Fibroblast of villous mesenchyme (primary cell): ENCODE measurements around the gene PCDHGA1. TPM values are rescaled to one million over a fixed set of nuclear protein-coding genes. Genes with fewer than 3 reads are reported as not detected.

Source experiments
- DNase-seq: peaks from one replicate; pipeline ENCODE4 v3.0.0-alpha.2; 2010; ENCODE audit warnings: low read depth
- H3K4me3 ChIP-seq: 2 replicates; pipeline ENCODE4 v1.5.1; 2011; ENCODE audit warnings: low read depth, mild to moderate bottlenecking, low read length
- total RNA-seq: library from RNA; depleted of rRNA; stranded (reverse); fragments of >200 nt; gene quantifications from 2 replicates; pipeline ENCODE4 v1.2.3, GENCODE V29; 2012
- TF ChIP-seq, protein P1 (sequence below): IDR thresholded peaks from 2 replicates; pipeline ENCODE4 v1.5.1; 2012; ENCODE audit warnings: low read depth, mild to moderate bottlenecking, low read length; ENCODE audit not compliant: insufficient read depth

PCDHGA1 gene
- total RNA-seq, 1 donor = 0.86 TPM

DNA sequence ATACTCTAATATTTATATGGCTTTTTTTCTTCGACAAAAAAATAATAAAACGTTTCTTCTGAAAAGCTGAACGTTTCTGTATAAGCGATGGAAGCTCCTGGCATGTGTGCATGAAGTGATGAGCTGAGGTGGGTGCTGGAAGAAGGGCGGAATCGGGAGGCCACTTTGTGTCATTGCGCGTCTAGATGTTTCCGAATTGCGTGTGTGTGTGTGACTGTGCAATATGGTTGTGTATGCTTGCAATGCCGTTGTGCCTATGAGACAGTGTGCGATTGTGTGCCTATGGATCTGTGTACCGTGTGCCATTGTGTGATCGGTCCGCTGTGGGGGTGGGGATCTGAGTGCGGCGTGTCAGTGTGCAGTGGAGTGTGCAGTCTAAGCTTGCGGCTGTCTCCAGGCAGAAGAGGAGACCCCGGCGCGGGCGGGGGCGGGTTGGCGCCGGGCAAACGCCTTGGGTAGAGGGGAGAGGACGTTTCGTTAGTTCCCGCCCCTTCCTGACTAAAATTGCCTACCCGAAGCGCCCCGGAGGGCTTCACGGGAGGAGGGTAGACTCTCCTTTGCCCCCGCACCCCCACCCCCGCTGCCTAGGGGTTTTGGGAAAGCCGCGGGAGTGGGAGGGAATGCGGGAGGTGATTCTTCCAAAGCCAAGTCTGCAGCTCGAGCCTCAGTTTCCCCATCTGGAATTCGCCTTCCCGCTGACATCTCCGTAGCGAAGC, 182.8 kb downstream of the PCDHGA1 start:
- H3K4me3 ChIP-seq = peak overlapping the region; percentile 60
- peak; percentile 66 for DNase-seq
- TF ChIP-seq, protein P1, sequence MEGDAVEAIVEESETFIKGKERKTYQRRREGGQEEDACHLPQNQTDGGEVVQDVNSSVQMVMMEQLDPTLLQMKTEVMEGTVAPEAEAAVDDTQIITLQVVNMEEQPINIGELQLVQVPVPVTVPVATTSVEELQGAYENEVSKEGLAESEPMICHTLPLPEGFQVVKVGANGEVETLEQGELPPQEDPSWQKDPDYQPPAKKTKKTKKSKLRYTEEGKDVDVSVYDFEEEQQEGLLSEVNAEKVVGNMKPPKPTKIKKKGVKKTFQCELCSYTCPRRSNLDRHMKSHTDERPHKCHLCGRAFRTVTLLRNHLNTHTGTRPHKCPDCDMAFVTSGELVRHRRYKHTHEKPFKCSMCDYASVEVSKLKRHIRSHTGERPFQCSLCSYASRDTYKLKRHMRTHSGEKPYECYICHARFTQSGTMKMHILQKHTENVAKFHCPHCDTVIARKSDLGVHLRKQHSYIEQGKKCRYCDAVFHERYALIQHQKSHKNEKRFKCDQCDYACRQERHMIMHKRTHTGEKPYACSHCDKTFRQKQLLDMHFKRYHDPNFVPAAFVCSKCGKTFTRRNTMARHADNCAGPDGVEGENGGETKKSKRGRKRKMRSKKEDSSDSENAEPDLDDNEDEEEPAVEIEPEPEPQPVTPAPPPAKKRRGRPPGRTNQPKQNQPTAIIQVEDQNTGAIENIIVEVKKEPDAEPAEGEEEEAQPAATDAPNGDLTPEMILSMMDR = no peak

DNA sequence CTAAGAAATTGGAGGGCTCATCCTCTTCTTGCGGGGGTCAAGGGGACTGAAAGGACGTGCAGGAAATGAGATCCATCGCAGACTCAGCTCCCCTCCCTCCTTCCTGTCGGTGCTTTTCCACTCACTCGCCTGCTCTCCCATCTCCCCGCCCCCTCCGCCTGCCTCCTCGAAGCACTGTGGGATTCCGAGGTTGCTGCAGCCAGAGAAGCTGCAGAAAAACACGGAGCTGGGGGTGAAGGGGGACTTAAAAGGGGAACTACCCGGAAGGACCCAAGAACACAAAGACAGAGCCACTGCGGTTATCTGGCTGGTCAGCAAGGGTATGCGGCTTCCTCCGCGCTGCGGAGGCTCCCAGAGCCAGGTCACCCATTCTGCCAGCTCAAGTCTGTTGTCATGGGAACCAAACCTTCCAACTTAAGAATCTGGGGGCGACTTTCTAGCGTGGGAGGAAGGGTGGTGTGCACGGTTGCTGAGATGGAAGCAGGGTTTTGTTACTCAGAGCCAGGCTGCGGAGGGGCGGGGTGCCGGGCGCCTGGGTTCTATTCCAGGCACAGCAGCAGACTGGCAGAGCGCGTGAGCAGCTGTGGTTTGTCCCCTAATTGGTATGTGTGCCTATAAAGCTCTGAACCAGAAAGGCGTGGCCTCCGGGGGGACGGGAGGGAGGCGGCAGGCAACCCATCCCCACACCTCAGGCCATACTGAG, 183.5 kb downstream of the PCDHGA1 start:
- peak; percentile 96 for DNase-seq
- TF ChIP-seq, protein P1 = no peak
- H3K4me3 ChIP-seq = peak overlapping the region; percentile 60

DNA sequence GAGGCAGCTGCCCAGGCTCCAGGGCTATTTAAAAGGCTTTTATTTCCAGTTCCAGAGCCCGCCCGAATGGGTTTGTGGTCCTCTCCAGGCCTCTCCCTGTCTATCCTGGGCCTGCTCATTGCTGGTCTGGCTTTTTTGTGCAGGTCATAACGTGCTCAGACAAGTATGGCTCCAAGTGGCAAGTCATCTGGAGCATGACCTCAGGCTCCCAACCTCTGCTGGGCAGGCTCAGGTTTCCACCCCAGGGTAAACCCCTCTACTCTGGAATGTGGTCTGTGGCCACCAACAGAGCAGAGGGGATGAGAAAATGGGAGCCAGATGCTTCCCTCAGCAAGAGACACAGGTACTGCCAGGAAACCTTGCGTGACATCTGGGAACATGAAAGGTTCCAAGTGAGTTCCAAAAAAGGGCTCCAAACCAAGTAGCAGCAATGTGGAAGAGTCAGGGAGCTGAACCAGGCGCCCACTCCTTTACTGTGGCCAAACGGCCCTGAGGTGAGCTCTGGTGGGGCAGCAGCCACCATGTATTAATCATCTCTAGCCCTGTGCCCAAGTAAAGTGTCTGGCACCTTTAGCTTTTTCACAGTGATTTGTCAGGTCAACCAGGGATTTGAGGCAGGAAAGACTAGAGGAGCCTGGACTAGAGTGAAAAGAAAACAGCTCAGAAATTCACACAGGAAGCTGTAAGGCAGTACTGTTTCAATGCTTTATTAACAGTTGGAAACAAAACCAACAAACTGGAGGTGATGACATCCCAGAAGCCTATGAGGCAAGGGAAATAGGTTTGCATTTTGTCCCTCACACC, 184.2 kb downstream of the PCDHGA1 start:
- peak overlapping the region; percentile 60 for H3K4me3 ChIP-seq
- TF ChIP-seq, protein P1 = no peak
- peak; percentile 54 for DNase-seq

DNA sequence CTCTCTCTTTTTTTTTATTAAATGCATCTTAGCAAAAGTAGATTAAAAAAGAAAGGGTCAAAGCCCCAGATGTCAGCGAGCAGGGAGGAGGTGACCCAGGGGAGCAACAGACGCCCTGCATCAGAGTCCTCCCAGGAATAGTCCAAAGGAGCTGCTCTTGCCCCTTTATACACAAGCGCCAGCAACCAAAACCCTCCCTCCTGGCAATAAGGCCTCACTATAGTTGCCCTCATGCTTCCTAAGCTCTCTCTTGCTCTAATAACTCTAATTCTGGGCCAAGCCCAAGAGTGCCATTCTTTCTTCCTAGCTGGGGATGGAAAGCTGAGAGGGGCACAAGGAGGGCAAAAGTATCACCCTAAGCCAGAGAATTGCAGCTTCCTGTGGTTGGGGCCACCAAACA, 184.8 kb downstream of the PCDHGA1 start:
- H3K4me3 ChIP-seq = no peak overlapping the region
- no peak for DNase-seq
- TF ChIP-seq, protein P1 = no peak

DNA sequence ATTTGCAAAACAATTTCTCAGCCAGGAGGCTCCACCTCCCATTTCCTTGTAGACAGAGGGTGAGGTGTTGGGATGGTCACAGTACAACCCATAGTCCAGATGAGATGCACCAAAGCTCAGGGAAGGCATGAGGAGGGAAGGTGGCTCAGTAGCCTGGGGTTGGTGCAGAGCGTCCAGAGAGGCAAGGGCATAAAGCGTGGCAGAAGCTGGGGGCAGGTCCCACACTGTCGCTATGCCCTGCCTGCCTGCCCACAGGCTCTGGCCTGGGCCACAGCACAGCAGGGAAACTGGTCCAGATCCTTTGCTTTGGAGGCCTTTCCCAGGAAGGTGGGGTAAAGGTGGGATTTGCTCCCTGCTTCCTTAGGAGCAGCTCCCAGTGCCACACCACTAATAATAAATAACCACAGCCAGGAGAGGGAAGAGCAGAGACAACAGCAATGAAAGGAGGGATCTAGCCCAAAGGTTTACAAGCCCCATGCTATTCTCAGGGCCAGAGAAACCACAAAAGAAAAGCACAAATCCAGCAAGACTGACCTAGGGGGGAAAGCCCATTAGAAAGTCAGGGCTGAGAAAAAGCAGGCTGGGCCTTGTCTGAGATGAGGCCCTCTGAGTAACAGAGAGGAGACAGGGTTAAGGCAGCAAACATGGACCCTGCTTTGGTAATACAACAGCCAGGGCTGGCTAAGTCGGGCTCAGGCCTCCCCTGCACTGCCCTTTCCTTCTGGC, 185.8 kb downstream of the PCDHGA1 start:
- TF ChIP-seq, protein P1 = no peak

DNA sequence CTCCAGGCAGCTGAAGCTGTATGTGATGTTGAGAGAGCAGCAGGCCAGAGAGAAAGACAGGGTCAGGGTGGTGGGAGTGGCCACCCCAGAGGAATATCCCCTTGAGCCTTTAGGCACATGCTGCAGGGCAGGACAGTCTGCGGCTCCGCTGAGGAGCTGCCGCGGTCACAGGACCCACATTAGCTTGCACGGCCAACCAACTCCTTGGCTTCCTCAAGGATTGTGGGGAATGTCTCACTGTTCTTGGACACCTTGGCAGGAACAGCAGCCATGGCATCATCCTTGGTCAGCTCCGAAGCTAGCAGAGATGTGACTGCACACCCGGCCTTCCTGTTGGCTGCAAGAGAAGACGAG, 186.3 kb downstream of the PCDHGA1 start:
- H3K4me3 ChIP-seq = no peak overlapping the region
- DNase-seq = no peak
- TF ChIP-seq, protein P1 = no peak

More for the DNA sequence above, 185.8 kb downstream of the PCDHGA1 start:
- peak; percentile 88 for DNase-seq
- H3K4me3 ChIP-seq = no peak overlapping the region
